Measurements from ENCODE around the gene SMIM33. TPM values are rescaled to one million over a fixed set of nuclear protein-coding genes. Genes with fewer than 3 reads are reported as not detected.

Gene SMIM33
- total RNA-seq, 1 donor from 2014 or later: not detected

GRCh38 chr5:139445325-139446170 is 25.3 kb upstream of the SMIM33 start:
- no peak overlapping the region for H3K4me3 ChIP-seq (ENCODE audit: low read depth, low read length)
- no peaks in the 10 kb centered on the region for H3K36me3 ChIP-seq (ENCODE audit: control insufficient read depth, insufficient read depth, low read length)
- DNase-seq (ENCODE audit: low read depth): no peak
- no peaks in the 10 kb centered on the region for H3K27me3 ChIP-seq (ENCODE audit: control insufficient read depth, insufficient read depth, low read length)
- no peak for TF ChIP-seq CTCF (IDR thresholded peaks at IDR 0.05; ENCODE audit: insufficient read depth, low read length, poor library complexity, severe bottlenecking)

- no peak for DNase-seq (ENCODE audit: low read depth)
Measured at GRCh38 chr5:139446956-139447779, 23.6 kb upstream of the SMIM33 start.

GRCh38 chr5:139451176-139451575 is 19.6 kb upstream of the SMIM33 start:
- DNase-seq (ENCODE audit: low read depth): no peak
- TF ChIP-seq CTCF (IDR thresholded peaks at IDR 0.05; ENCODE audit: insufficient read depth, low read length, poor library complexity, severe bottlenecking): no peak
- H3K27me3 ChIP-seq (ENCODE audit: control insufficient read depth, insufficient read depth, low read length): no peaks in the 10 kb centered on the region
- H3K36me3 ChIP-seq (ENCODE audit: control insufficient read depth, insufficient read depth, low read length): no peaks in the 10 kb centered on the region
- no peak overlapping the region for H3K4me3 ChIP-seq (ENCODE audit: low read depth, low read length)

More at GRCh38 chr5:139446956-139447779, 23.6 kb upstream of the SMIM33 start:
- no peaks in the 10 kb centered on the region for H3K36me3 ChIP-seq (ENCODE audit: control insufficient read depth, insufficient read depth, low read length)
- TF ChIP-seq CTCF (IDR thresholded peaks at IDR 0.05; ENCODE audit: insufficient read depth, low read length, poor library complexity, severe bottlenecking): no peak
- H3K27me3 ChIP-seq (ENCODE audit: control insufficient read depth, insufficient read depth, low read length): no peaks in the 10 kb centered on the region
- H3K4me3 ChIP-seq (ENCODE audit: low read depth, low read length): no peak overlapping the region

GRCh38 chr5:139451878-139452660 is 18.7 kb upstream of the SMIM33 start:
- no peaks in the 10 kb centered on the region for H3K36me3 ChIP-seq (ENCODE audit: control insufficient read depth, insufficient read depth, low read length)

More at GRCh38 chr5:139451878-139452660, 18.7 kb upstream of the SMIM33 start:
- H3K27me3 ChIP-seq (ENCODE audit: control insufficient read depth, insufficient read depth, low read length): no peaks in the 10 kb centered on the region
- no peak for DNase-seq (ENCODE audit: low read depth)
- H3K4me3 ChIP-seq (ENCODE audit: low read depth, low read length): no peak overlapping the region
- no peak for TF ChIP-seq CTCF (IDR thresholded peaks at IDR 0.05; ENCODE audit: insufficient read depth, low read length, poor library complexity, severe bottlenecking)

Data from kidney epithelial cell (primary cell).